AG09319 (cell line): ENCODE data around the gene GADD45GIP1.
"Not testable (repeated sequence)": the region's sequence is repeated elsewhere in the genome, so short reads cannot be mapped to it uniquely, and the experiment has no call there.

Source experiments
- DNase-seq: peaks from one replicate; pipeline ENCODE4 v3.0.0-alpha.2; 2010; ENCODE audit warnings: low read depth; ENCODE audit errors: extremely low read depth
- CTCF ChIP-seq: IDR thresholded peaks from 2 replicates; pipeline ENCODE4 v1.5.1; 2011; ENCODE audit warnings: low read depth, mild to moderate bottlenecking, inconsistent platforms, low read length, moderate library complexity

The GADD45GIP1 gene

GRCh38 chr19:12954612-12954962 lies 2.4 kb downstream of the GADD45GIP1 start:
- no peak for DNase-seq
- TF ChIP-seq CTCF: no peak

GRCh38 chr19:12953799-12954611 lies 3.0 kb downstream of the GADD45GIP1 start:
- TF ChIP-seq CTCF: no peak
- DNase-seq: no peak

- DNase-seq: no peak
- TF ChIP-seq CTCF: no peak
Observed at GRCh38 chr19:12953138-12953798, 3.8 kb downstream of the GADD45GIP1 start.

- no peak for TF ChIP-seq CTCF
- peak; percentile 40 for DNase-seq
Observed at GRCh38 chr19:12952488-12953137, 4.4 kb downstream of the GADD45GIP1 start.

GRCh38 chr19:12952050-12952449 lies 5.0 kb downstream of the GADD45GIP1 start:
- DNase-seq: not testable (repeated sequence)

- no peak for TF ChIP-seq CTCF
- DNase-seq: no peak
Observed at GRCh38 chr19:12949363-12950283, 7.4 kb downstream of the GADD45GIP1 start.

- no peak for DNase-seq
- no peak for TF ChIP-seq CTCF
Observed at GRCh38 chr19:12948612-12949362, 8.2 kb downstream of the GADD45GIP1 start.
